T-helper 1 cell treated with Interleukin-12 subunit alpha and Interleukin-12 subunit beta and Interleukin-4 antibody, amounts not matched to agents 30 μg/mL and 1 μg/mL, for 36 hours (primary cell): Measurements from ENCODE around the gene PTDSS2.

Source experiments
- H3K27ac Mint-ChIP-seq: one replicate; pipeline ENCODE4 v1.8.0; 2021; ENCODE audit warnings: mild to moderate bottlenecking, mixed read lengths
- H3K27me3 Mint-ChIP-seq: one replicate; pipeline ENCODE4 v1.8.0; 2021; ENCODE audit warnings: low read depth, mixed read lengths
- H3K36me3 Mint-ChIP-seq: one replicate; pipeline ENCODE4 v1.8.0; 2021; ENCODE audit warnings: low read depth, mixed read lengths
- H3K4me1 Mint-ChIP-seq: one replicate; pipeline ENCODE4 v1.8.0; 2021; ENCODE audit warnings: low read depth, mixed read lengths
- H3K4me3 Mint-ChIP-seq: one replicate; pipeline ENCODE4 v1.8.0; 2021; ENCODE audit warnings: mild to moderate bottlenecking, moderate library complexity, mixed read lengths
- H3K9me3 Mint-ChIP-seq: one replicate; pipeline ENCODE4 v1.8.0; 2021; ENCODE audit warnings: mixed read lengths

PTDSS2 gene

DNA sequence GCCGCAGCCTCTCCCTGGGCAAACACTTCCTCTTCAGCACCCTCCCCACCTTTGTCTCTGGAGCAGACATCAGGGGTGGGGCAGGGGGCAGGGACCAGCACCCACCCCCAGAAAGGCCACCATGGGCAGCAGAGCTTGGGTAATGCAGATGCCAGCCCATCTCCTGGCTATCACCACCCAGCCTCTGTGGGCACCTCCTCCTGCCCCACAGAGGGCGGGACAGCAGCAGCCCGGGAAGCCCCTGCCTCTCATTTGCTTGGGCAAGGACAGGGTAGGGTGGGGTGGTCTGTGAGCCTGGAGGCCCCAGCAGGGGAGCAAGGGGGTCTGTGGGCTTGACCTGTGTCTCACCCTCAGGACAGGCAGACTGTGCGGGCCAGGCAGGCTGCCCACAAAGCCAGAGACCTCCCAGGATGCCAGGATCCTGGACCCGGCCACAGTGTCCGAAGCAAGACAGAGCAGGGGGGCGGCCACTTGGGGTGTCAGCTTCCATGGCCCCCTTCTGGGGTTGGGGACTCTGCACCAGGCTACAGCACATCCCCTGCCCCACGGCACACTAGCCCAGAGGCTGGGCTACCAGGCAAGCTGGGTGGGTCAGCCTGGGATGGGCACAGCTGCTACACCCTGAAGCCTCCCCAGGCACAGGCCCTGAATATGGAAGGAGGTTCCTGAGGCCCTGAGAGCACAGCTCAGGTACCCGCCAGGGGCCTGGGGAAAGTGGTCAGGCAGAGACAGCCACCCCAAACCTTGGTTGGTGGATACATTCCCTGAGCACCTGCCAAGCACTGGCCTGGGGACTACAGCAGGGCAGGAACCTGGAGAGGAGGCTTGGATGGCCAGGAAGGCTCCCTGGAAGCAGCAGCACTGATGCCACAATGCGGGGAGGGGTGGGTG is 52.5 kb downstream of the PTDSS2 start:
- Mint-ChIP-seq H3K4me1 (peaks cover 8% of the 10 kb centered on the region), H3K27ac (no peak overlapping the region), H3K27me3 (no peaks in the 10 kb centered on the region), H3K9me3 (no peaks in the 10 kb centered on the region), H3K4me3 (no peak overlapping the region), H3K36me3 (peaks cover 12% of the 10 kb centered on the region)

DNA sequence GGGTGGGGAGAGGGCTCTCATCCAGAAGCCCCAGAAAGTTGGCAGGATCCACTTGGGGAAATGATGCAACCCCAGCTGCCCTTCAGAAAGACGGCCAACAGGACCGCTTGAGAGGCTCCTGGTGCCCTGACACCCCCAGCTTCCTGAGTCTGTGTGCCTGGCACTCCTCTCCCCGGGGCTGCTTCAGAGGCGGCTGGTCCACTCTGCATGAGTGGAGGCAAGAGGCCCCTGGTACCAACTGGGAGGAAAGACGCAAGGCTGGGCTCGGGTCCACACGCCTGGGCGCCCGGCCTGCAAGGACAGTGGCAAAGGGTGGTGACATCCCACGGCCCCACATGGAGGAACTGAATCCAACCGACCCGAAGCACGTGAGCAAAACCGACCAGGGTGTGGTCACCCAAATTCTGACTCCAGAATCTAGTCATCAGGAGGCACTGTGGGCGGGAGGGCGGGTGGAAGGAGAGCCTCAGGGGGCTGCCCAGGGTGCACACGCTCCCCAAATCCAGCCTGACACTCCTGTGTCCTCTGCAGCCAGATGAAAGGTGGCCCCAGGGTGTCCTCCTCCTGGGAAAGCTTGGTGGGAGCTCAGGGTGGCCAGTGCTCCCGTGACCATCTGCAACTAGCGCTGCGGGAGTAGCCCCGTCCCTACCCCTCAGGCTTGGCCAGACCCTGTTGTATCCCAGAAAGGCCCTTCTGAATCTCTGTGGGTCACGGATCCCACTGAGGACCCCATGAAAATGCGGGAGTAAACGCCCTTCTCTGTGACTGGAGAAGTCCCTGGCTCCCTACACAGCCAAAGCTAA is 53.3 kb downstream of the PTDSS2 start:
- H3K4me1 Mint-ChIP-seq: peaks cover 14% of the 10 kb centered on the region
- H3K27ac Mint-ChIP-seq: peak overlapping the region; percentile 55
- peak overlapping the region; percentile 17 for H3K4me3 Mint-ChIP-seq
- no peaks in the 10 kb centered on the region for H3K27me3 Mint-ChIP-seq
- H3K36me3 Mint-ChIP-seq: peaks cover 6% of the 10 kb centered on the region
- no peaks in the 10 kb centered on the region for H3K9me3 Mint-ChIP-seq

DNA sequence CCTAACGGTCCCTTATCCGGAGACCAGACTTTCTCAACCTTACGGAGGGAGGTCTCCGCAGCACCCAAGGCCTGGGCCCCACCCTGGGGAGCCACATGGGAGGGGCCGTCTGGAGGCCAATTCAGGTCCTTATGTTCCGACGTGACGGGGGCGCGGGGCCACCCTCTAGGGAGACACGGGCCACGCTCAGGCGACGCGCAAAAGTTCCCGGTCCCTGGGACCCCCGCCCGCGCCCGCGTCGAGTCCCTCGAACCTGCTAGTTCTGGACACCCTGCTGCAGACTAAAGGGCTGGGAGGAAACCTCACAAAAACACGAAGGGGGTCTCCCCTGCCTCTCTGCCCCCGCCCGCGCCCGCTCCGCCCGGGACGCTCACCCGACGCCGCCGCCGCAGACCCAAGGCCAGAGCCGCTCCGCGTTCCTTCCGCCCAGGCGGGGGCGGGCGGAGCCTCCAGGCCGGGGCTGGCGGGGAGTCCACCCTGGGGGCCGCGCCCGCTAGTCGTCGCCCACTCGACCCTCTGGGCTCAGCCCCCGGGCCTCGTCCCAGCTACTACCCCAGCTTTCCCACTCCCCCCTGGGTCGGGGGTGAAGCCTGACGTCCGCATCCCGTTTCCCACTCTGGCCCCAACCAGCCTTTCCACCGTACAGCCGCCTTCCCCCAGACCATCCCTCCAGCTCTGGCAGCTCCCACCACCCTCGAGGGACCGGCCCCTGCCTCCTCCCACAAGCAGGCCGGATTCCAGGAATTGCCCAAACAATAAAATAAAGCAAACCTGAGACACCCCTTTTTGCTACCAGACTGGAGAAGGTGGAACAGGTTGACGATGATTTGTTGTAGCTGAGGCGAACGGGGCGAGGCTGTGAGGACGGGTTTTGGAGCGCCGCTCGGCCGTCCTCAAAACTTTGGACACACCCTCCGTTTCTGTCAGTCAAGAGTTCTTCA is 54.2 kb downstream of the PTDSS2 start:
- peak overlapping the region; percentile 59 for H3K27ac Mint-ChIP-seq
- no peaks in the 10 kb centered on the region for H3K27me3 Mint-ChIP-seq
- H3K9me3 Mint-ChIP-seq: no peaks in the 10 kb centered on the region
- H3K4me3 Mint-ChIP-seq: peak overlapping the region; percentile 62
- peaks cover 5% of the 10 kb centered on the region for H3K36me3 Mint-ChIP-seq
- peaks cover 14% of the 10 kb centered on the region for H3K4me1 Mint-ChIP-seq

DNA sequence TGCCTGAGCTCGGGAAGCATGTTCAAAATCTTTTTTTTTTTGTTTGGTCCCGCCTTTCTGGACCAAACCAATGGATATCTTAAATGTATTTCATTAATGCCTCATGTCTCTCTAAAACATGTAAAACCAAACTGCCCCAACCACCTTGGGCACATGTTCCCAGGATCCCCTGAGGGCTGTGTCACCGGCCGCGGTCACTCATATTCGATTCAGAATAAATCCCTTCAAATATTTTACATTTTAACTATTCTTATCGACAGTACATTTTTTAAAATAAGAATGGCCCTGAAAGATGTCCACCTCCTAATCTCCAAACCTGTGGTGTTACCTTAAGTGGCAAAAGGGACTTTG is 54.9 kb downstream of the PTDSS2 start:
- peaks cover 8% of the 10 kb centered on the region for H3K36me3 Mint-ChIP-seq
- H3K4me3 Mint-ChIP-seq: peak overlapping the region; percentile 62
- peaks cover 16% of the 10 kb centered on the region for H3K4me1 Mint-ChIP-seq
- no peaks in the 10 kb centered on the region for H3K9me3 Mint-ChIP-seq
- H3K27me3 Mint-ChIP-seq: no peaks in the 10 kb centered on the region
- peak overlapping the region; percentile 59 for H3K27ac Mint-ChIP-seq

DNA sequence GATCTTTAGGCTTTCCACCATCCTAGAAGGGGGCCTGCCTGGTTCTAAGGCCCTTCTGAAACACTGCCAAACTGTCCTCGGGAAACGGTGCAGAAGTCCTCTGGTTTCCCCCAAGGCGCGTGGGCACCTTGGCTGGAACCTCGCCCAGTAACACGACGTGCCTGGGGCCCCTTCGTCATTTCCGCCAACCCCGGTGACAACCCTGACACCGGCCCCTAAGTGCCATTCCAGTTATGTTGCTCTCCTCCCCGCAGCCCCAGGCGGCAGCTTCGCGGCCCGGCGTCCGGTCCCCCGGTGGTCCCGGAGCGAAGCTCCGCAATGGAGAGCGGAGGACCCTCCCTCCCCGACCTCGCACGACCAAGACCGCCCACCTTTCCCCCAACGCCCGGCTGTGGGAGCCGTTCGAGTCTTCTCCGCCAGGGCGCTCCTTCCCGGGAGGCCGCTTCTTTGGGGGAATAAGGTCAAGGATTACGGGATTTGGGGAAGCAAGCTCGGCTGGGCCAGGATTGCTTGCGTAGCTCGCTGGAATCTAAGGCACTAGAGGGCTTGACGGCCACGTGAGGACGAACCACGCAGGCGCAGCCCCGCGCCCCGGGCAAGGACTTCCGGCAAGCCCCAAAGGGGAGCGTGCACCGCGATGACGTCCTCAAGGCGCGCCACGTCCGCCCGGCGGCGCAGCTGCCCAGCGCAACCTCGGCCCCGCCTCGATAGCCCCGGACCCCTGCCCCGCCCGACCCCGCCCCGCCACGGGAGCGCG is 56.3 kb downstream of the PTDSS2 start:
- peaks cover 16% of the 10 kb centered on the region for H3K4me1 Mint-ChIP-seq
- H3K27ac Mint-ChIP-seq: peak overlapping the region; percentile 100
- peak overlapping the region; percentile 97 for H3K4me3 Mint-ChIP-seq
- peaks cover 7% of the 10 kb centered on the region for H3K36me3 Mint-ChIP-seq
- H3K27me3 Mint-ChIP-seq: no peaks in the 10 kb centered on the region
- no peaks in the 10 kb centered on the region for H3K9me3 Mint-ChIP-seq

DNA sequence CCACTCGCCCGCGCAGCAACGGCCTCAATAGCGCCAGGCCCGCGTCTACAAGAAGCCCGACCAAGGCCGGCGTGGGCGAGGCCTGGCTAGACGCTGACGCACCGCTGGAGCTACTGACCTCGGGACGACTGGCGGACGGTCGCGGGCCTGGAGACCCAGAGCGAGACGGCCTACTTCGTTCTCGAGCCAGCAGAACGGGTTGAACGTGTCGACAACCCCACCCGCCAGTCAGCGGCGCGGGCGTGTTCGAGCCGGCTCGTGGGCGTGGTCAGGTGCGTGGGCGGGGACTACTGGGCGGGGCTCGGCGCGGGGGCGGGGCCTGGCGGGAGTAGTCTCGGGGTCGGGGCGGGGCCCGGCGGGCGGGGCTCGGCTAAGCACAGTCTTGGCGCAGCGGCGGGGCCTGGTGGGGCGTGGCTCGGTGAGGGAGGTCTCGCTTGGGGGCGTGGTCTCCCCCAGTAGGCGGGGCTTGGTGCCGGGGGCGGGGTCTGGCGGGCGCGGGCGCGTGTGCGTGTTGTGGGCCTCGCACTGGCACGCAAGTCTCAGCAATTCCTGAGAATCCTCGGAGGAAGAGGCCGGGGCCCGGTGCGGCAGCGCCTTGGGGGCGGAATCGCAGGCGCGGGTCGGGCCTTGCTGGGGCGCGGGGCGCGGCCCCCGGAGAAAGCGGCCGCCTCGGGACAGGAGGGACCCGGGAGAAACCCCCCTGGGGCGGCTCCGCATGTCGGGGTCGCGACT is 57.1 kb downstream of the PTDSS2 start, which contains the start of gene RNH1:
RNH1 (minus strand) TSS at position 248 of the 732 bp plus-strand sequence. CDS start 5,080 bp downstream, outside the sequence.
- H3K27me3 Mint-ChIP-seq: no peaks in the 10 kb centered on the region
- peak within 1 kb of the TSS; percentile 97 for H3K4me3 Mint-ChIP-seq
- H3K9me3 Mint-ChIP-seq: no peaks in the 10 kb centered on the region
- peaks cover 10% of the 10 kb centered on the region for H3K36me3 Mint-ChIP-seq
- peaks cover 16% of the 10 kb centered on the region for H3K4me1 Mint-ChIP-seq
- peak within 1 kb of the TSS; percentile 100 for H3K27ac Mint-ChIP-seq

DNA sequence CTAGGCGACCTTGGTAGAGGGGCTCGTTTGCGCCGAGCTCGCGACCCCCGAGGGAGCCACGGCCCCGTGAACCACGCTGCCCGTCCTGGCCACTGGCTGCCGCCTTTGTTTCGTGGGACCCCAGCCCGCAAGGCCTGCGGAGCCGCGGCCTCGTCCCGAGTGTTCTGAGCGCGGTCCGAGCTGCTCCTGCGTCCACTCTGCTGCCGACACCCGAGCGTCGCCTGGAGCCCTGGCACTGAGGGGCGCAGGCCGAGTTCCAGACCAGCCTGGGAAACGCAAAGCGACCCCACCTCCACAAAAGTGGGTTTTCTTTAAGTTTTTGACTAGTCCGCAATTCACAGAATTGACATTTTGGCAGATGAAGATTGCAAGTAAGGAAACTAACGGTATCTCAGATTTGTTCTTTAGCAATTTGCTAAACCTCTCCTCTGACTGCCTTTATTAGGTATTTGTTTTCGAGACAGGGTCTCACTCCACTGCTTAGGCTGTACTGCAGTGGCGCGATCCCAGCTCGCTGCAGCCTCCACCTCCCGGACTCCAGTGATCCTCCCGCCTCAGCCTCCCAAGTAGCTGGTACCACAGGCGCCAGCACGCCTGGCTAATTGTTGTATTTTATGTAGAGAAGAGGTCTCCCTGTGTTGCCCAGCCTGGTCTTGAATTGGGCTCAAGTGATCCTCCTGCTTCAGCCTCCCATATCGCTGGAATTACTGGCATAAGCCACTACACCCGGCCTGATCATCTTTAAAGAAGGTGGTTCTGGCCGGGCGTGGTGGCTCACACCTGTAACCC is 57.8 kb downstream of the PTDSS2 start:
- Mint-ChIP-seq H3K36me3 (peaks cover 10% of the 10 kb centered on the region), H3K27ac (peak overlapping the region; percentile 77), H3K4me1 (peaks cover 16% of the 10 kb centered on the region)

DNA sequence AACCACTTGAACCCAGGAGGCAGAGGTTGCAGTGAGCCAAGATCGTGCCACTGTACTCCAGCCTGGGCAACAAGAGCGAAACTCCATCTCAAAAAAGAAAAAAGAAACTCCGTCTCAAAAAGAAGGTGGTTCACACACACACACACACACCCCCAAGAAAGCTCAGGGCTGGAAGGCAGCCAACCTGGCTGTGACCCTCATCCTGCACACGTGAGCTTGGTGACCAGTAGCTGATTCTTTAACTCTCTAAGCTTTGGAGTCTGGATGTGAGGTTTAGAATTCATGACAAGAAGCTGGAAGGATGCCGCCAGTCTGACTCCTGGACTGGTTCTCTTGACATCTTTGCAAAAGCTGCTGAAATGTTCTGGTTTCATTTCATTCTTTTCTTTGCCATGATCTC is 58.9 kb downstream of the PTDSS2 start:
- Mint-ChIP-seq H3K27ac (no peak overlapping the region), H3K4me3 (no peak overlapping the region), H3K36me3 (peaks cover 10% of the 10 kb centered on the region)

More for the DNA sequence above, 57.8 kb downstream of the PTDSS2 start:
- H3K9me3 Mint-ChIP-seq: no peaks in the 10 kb centered on the region
- peak overlapping the region; percentile 75 for H3K4me3 Mint-ChIP-seq
- no peaks in the 10 kb centered on the region for H3K27me3 Mint-ChIP-seq

DNA sequence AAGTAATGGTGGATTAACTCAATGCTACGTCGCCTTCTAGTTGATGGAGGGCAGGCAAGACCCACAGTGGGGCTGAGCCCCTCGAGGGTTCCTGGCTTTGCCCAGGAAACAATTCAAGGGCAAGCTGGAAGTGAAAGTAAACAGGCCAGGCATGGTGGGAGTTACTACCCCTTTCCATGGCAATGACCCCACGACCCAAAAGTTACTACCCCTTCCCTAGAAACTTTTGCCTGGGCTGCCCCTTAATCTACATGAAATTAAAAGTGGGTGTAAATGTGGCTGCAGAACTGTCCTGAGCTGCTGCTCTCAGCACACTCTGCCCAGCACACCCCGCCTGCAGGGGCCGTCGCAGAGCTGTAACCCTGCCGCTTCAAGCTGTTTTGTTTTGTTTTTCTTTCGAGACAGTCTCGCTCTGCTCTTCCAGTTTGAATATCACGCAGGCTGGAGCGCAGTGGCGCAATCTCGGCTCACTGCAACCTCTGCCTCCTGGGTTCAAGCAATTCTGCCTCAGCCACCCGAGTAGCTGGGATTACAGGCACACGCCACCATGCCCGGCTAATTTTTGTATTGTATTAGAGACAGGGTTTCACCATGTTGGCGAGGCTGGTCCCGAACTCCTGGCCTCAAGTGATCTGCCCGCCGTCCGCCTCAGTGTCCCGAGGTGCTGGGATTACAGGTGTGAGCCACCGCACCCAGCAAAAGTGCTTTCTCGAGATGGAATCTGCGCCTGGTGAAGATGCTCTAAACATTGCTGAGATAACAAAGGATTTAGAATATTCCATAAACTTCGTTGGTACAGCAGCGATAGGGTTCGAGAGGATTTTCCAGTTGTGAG is 62.9 kb downstream of the PTDSS2 start:
- H3K4me1 Mint-ChIP-seq: peaks cover 5% of the 10 kb centered on the region
- H3K9me3 Mint-ChIP-seq: no peaks in the 10 kb centered on the region
- H3K27me3 Mint-ChIP-seq: no peaks in the 10 kb centered on the region
- H3K4me3 Mint-ChIP-seq: no peak overlapping the region
- peaks cover 14% of the 10 kb centered on the region for H3K36me3 Mint-ChIP-seq
- H3K27ac Mint-ChIP-seq: no peak overlapping the region

More for the DNA sequence above, 58.9 kb downstream of the PTDSS2 start:
- H3K27me3 Mint-ChIP-seq: no peaks in the 10 kb centered on the region
- H3K9me3 Mint-ChIP-seq: no peaks in the 10 kb centered on the region
- H3K4me1 Mint-ChIP-seq: peaks cover 16% of the 10 kb centered on the region

DNA sequence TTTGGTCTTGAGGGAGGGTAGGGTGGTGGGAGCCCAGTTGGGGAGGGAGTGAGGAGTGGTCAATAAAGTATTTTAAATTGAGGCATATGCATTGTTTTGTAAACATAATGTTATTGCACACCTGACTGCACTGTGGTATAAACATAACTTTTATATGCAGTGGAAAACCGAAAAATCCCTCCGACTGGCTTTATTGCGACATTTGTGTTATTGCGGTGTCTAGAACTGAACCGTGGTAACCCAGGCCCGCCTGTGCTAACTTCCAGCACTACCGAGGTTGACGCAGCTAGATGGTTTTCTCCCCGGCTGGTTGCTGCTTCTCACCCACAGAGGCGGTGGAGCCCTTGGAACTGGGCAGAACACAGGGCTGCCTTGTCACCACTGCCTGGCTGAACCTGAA is 64.5 kb downstream of the PTDSS2 start:
- Mint-ChIP-seq H3K27me3 (no peaks in the 10 kb centered on the region), H3K4me3 (no peak overlapping the region), H3K4me1 (peaks cover 4% of the 10 kb centered on the region), H3K36me3 (peaks cover 16% of the 10 kb centered on the region), H3K27ac (no peak overlapping the region), H3K9me3 (no peaks in the 10 kb centered on the region)

DNA sequence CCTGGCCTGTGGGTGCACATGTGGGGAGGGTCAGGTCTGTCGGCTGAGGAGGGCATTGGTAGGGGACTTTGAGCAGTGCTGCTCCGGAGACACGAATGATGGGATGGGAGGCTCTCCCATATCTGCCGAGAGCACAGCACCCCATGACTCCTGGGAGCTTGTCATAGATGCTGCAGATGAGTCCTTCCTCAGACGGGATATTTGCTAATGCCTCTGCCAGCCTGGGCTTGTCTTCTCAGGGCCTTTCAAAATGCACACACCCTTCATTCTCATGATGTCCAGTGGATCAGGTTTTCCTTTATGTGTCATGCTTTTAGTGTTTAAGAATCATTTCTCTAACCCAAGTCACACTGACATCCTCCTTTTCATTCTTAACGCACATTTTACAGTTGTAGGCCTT is 65.1 kb downstream of the PTDSS2 start:
- Mint-ChIP-seq H3K4me1 (peaks cover 2% of the 10 kb centered on the region), H3K27me3 (no peaks in the 10 kb centered on the region), H3K27ac (no peak overlapping the region), H3K4me3 (no peak overlapping the region), H3K9me3 (no peaks in the 10 kb centered on the region), H3K36me3 (peaks cover 11% of the 10 kb centered on the region)

DNA sequence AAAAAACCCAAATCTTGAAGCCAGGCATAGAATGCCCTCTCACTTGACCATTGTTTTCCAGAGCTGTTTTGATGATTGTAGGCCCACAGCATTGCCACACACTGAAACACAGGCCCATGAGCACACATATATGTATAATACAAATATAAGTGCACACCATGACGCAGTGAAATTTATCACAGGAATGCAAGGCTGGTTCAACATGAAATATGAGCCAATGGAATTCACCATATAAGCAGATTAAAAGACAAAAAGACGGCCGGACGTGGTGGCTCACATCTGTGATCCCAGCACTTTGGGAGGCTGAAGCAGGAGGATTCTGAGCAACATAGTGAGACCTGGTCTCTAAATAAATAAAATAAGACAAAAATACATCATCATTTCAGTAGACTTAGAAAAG is 66.3 kb downstream of the PTDSS2 start:
- no peak overlapping the region for H3K27ac Mint-ChIP-seq
- no peaks in the 10 kb centered on the region for H3K9me3 Mint-ChIP-seq
- no peaks in the 10 kb centered on the region for H3K27me3 Mint-ChIP-seq
- H3K36me3 Mint-ChIP-seq: peaks cover 9% of the 10 kb centered on the region
- H3K4me1 Mint-ChIP-seq: peaks cover 2% of the 10 kb centered on the region
- no peak overlapping the region for H3K4me3 Mint-ChIP-seq
